ENCODE measurements around the gene DERA.
A peak's percentile ranks its signal among the peaks of the same experiment; 100 is the strongest.

DERA gene

GRCh38 chr12:15882118-15882971 is 28.8 kb upstream of the DERA start, which contains the start of gene STRAP (continued):
- TF ChIP-seq ZNF214 (tag by site-specific recombination; IDR thresholded peaks at IDR 0.05; ENCODE audit: borderline replicate concordance) (no peak), ZNF658 (tag by site-specific recombination; IDR thresholded peaks at IDR 0.05) (no peak), BCL11B (tag by site-specific recombination; IDR thresholded peaks at IDR 0.05; ENCODE audit: low read depth) (no peak), KLF17 (tag by site-specific recombination; IDR thresholded peaks at IDR 0.05) (peak; percentile 49; the same call in 1 of the 2 replicates), SP7 (tag by site-specific recombination; IDR thresholded peaks at IDR 0.05) (no peak; the same call in 1 of the 2 replicates), ZNF555 (tag by site-specific recombination; conservative IDR thresholded peaks at IDR 0.05) (no peak), ZNF623 (tag by site-specific recombination; IDR thresholded peaks at IDR 0.05) (no peak), ZNF585B (tag by site-specific recombination; IDR thresholded peaks at IDR 0.05) (no peak), EGR2 (tag by site-specific recombination; IDR thresholded peaks at IDR 0.05; ENCODE audit: low read depth) (no peak), KLF10 (tag by site-specific recombination; IDR thresholded peaks at IDR 0.05) (no peak), ZNF544 (tag by site-specific recombination; IDR thresholded peaks at IDR 0.05) (no peak), ZNF791 (tag by site-specific recombination; IDR thresholded peaks at IDR 0.05) (no peak), ZNF530 (tag by site-specific recombination; IDR thresholded peaks at IDR 0.05; ENCODE audit: low read depth) (no peak), ZNF274 (IDR thresholded peaks at IDR 0.05; ENCODE audit: low read length) (no peak), ZNF274 (tag by site-specific recombination; IDR thresholded peaks at IDR 0.05; ENCODE audit: borderline replicate concordance) (no peak), ZNF248 (tag by site-specific recombination; IDR thresholded peaks at IDR 0.05) (no peak), ZNF692 (tag by site-specific recombination; IDR thresholded peaks at IDR 0.05) (peak; percentile 53; the same call in 1 of the 2 replicates), TRIM28 (IDR thresholded peaks at IDR 0.05; ENCODE audit: borderline replicate concordance, low read length) (no peak), ZNF548 (tag by site-specific recombination; IDR thresholded peaks at IDR 0.05) (no peak), ZNF610 (tag by site-specific recombination; IDR thresholded peaks at IDR 0.05; ENCODE audit: borderline replicate concordance) (peak; percentile 50; the same call in 1 of the 2 replicates), HOXD13 (CRISPR knock-in tag; IDR thresholded peaks at IDR 0.05; ENCODE audit: borderline replicate concordance) (no peak), ZNF449 (tag by site-specific recombination; IDR thresholded peaks at IDR 0.05) (peak; percentile 33; the same call in 1 of the 2 replicates), YY2 (tag by site-specific recombination; IDR thresholded peaks at IDR 0.05) (peak; percentile 65), ZNF423 (tag by site-specific recombination; IDR thresholded peaks at IDR 0.05) (no peak), AEBP2 (tag by site-specific recombination; IDR thresholded peaks at IDR 0.05; ENCODE audit: borderline replicate concordance) (no peak), KLF7 (tag by site-specific recombination; IDR thresholded peaks at IDR 0.05; ENCODE audit: borderline replicate concordance) (0 out of 2 replicates have a peak, but pooled peaks have one; percentile 51), ZNF223 (tag by site-specific recombination; IDR thresholded peaks at IDR 0.05) (no peak), ZSCAN16 (tag by site-specific recombination; IDR thresholded peaks at IDR 0.05) (no peak), ZNF777 (tag by site-specific recombination; IDR thresholded peaks at IDR 0.05; ENCODE audit: borderline replicate concordance) (0 out of 2 replicates have a peak, but pooled peaks have one; percentile 17), HIC1 (tag by site-specific recombination; IDR thresholded peaks at IDR 0.05) (no peak), ZNF266 (tag by site-specific recombination; IDR thresholded peaks at IDR 0.05; ENCODE audit: low read depth) (no peak), MZF1 (tag by site-specific recombination; IDR thresholded peaks at IDR 0.05; ENCODE audit: borderline replicate concordance) (no peak), ZNF132 (tag by site-specific recombination; IDR thresholded peaks at IDR 0.05; ENCODE audit: borderline replicate concordance) (no peak)

Data from HEK293 (cell line).